HUES48 (cell line): ENCODE data around the gene CENPT.

Experiments used
- H3K27ac ChIP-seq: one replicate; pipeline ENCODE4 v1.7.0; 2013; ENCODE audit warnings: low read depth, low read length, inconsistent platforms
- H3K27me3 ChIP-seq: 2 replicates; pipeline ENCODE4 v1.6.1; 2013; ENCODE audit warnings: mild to moderate bottlenecking, low read length; ENCODE audit not compliant: control insufficient read depth, insufficient read depth
- H3K36me3 ChIP-seq: 2 replicates; pipeline ENCODE4 v1.6.1; 2013; ENCODE audit warnings: low read length; ENCODE audit not compliant: control insufficient read depth, insufficient read depth
- H3K4me1 ChIP-seq: 2 replicates; pipeline ENCODE4 v1.6.1; 2013; ENCODE audit warnings: mild to moderate bottlenecking, low read length; ENCODE audit not compliant: control insufficient read depth, insufficient read depth
- H3K4me3 ChIP-seq: 2 replicates; pipeline ENCODE4 v1.5.1; 2013; ENCODE audit warnings: mild to moderate bottlenecking, low read depth, low read length
- H3K9ac ChIP-seq: 2 replicates; pipeline ENCODE4 v1.6.1; 2013; ENCODE audit warnings: mild to moderate bottlenecking, low read depth, low read length, moderate library complexity
- H3K9me3 ChIP-seq: 2 replicates; pipeline ENCODE4 v1.6.1; 2013; ENCODE audit warnings: low read length; ENCODE audit not compliant: control insufficient read depth, insufficient read depth

Gene CENPT

DNA sequence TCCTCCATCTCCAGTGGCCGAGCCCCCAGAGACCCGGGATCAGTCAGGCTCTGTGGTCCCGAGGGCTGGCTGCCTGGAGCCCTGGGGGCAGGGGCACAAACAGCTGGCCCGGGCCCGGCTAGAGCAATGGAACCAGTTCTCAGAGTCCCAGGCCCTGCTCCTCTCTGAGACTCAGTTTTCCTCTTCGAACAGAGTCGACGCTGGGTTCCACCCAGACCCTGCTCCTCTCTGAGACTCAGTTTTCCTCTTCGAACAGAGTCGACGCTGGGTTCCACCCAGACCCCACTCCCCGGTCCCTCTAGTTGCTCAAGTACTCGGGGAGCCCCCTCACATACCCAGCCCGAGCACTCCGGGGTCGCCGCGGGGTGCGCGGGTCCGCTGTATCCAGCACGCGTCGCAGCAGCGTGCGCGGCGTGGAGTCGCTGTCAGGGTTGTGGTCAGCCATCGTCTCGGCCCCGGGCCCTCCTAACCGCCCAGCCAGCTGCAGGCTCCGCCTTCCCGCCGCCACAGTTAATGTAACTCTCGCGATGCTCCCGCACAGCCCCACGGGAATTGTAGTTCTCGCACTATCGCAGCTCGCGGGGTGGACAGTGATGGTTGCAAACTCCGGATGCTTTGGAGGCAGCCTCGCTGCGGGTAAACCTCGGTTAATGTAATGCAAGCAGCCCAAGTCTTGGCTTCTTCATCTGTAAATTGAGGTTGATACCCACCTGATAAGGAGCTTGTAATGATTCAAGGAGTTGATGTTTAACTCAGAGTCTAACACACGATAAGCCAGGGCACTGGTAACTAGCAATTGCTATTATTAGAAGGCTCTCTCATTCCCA, 13.9 kb downstream of the CENPT start:
- H3K27ac ChIP-seq: no peak overlapping the region
- H3K36me3 ChIP-seq: peaks cover 37% of the 10 kb centered on the region
- no peaks in the 10 kb centered on the region for H3K9me3 ChIP-seq
- H3K4me1 ChIP-seq: peaks cover 3% of the 10 kb centered on the region; the same call in 1 of the 2 replicates
- H3K4me3 ChIP-seq: peak overlapping the region; percentile 78
- no peaks in the 10 kb centered on the region for H3K27me3 ChIP-seq
- H3K9ac ChIP-seq: peak overlapping the region; percentile 56

DNA sequence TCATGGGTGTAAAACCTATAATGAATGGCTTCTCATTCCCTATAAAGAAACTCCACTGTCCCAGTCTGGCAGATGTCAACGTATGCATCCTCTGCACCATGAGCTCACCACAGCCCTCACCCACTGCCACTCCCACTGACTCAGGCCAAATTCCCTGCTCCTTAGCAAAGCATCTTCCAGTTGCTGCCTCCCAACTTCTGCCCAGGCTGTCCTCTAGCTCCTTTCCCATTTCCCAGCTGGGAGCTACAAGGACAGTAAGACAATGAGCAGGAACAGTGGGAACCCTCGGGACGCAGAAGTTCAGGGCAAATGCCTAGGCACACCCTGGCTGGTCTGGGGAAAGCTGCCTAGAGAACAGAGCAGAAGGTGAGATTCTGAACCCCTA, 14.5 kb downstream of the CENPT start:
- Histone ChIP-seq H3K4me3 (peak overlapping the region; percentile 78), H3K9ac (peak overlapping the region; percentile 56), H3K27me3 (no peaks in the 10 kb centered on the region), H3K36me3 (peaks cover 43% of the 10 kb centered on the region), H3K4me1 (peaks cover 3% of the 10 kb centered on the region; the same call in 1 of the 2 replicates), H3K27ac (no peak overlapping the region), H3K9me3 (no peaks in the 10 kb centered on the region)

DNA sequence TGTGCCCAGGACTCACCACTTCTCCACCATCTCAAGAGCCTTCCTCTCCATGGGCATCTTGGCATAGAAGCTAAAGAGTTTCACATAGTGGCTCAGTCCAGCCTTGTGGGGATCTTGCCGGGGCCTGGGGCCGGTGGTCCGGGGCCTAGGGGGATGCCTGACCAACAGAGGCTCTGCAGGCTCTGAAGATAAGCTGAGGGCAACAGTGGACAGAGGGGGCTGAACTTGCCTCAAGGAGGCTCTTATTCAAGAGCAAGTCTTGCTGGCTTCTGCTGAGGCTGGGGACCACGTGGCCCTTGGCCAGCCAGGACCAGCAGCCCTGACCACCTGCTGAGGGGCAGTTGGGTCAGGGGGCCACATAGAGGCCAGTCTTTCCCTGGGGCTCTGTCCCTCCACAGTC, 18.8 kb downstream of the CENPT start:
- H3K9me3 ChIP-seq: no peaks in the 10 kb centered on the region
- H3K4me3 ChIP-seq: no peak overlapping the region
- peaks cover 67% of the 10 kb centered on the region for H3K36me3 ChIP-seq
- H3K27me3 ChIP-seq: no peaks in the 10 kb centered on the region
- H3K9ac ChIP-seq: no peak overlapping the region
- H3K4me1 ChIP-seq: peaks cover 3% of the 10 kb centered on the region; the same call in 1 of the 2 replicates
- no peak overlapping the region for H3K27ac ChIP-seq

GRCh38 chr16:67825906-67826305, 21.6 kb downstream of the CENPT start:
- H3K4me1 ChIP-seq: no peaks in the 10 kb centered on the region
- H3K36me3 ChIP-seq: peaks cover 53% of the 10 kb centered on the region

DNA sequence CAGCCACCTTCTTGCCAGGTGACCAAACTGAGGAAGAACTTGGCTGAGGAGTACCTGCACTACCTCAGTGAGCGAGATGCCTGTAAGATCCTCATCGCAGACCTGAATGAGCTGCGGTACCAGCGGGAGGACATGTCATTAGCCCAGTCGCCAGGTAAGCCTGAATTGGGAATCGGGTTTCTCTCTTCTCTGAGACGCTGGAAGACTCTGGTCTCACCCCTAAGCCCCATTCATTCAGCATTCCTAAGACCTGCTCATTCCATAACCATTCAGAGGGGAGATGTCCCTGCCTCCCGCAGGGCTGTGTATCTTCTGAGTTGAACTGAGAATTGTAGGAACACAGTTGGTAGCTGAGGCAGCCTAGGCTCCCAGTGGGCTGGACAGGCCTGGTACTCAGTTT, 22.4 kb downstream of the CENPT start:
- Histone ChIP-seq H3K36me3 (peaks cover 45% of the 10 kb centered on the region), H3K27ac (no peak overlapping the region), H3K9ac (no peak overlapping the region), H3K27me3 (no peaks in the 10 kb centered on the region), H3K4me3 (no peak overlapping the region), H3K4me1 (no peaks in the 10 kb centered on the region), H3K9me3 (no peaks in the 10 kb centered on the region)

More at GRCh38 chr16:67825906-67826305, 21.6 kb downstream of the CENPT start:
- H3K4me3 ChIP-seq: no peak overlapping the region
- H3K27ac ChIP-seq: no peak overlapping the region
- no peaks in the 10 kb centered on the region for H3K27me3 ChIP-seq
- H3K9ac ChIP-seq: no peak overlapping the region
- no peaks in the 10 kb centered on the region for H3K9me3 ChIP-seq

GRCh38 chr16:67822511-67822910, 25.0 kb downstream of the CENPT start:
- Histone ChIP-seq H3K4me1 (no peaks in the 10 kb centered on the region), H3K4me3 (no peak overlapping the region)

DNA sequence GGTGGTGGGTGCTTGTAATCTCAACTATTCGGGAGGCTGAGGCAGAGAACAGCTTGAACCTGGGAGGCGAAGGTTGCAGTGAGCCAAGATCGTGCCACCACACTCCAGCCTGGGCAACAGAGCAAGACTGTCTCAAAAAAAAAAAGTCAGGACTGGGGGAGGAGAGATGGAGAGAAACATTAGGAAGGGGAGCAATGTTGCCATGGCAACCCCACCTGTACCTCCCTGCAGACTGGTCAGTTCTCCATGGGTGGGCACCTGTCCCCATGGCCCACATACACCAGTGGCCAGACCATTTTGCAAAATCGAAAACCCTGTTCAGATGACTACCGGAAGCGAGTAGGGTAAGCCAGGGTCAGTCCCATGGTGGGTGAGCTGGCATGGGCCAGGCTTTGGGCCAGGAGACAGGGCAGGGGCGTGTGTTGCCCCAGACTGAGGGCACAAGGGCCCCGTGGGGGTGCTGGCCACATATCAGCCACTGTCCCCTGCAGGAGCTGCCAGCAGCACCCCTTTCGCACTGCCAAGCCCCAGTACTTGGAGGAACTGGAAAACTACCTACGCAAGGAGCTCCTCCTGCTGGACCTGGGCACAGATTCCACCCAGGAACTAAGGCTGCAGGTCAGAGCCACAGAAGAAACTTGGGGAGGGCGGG, 26.8 kb downstream of the CENPT start:
- Histone ChIP-seq H3K9me3 (no peaks in the 10 kb centered on the region), H3K36me3 (peaks cover under 1% of the 10 kb centered on the region; the same call in 1 of the 2 replicates), H3K27me3 (no peaks in the 10 kb centered on the region), H3K9ac (no peak overlapping the region), H3K4me1 (no peaks in the 10 kb centered on the region), H3K27ac (no peak overlapping the region), H3K4me3 (no peak overlapping the region)

More at GRCh38 chr16:67822511-67822910, 25.0 kb downstream of the CENPT start:
- Histone ChIP-seq H3K9ac (no peak overlapping the region), H3K36me3 (peaks cover 19% of the 10 kb centered on the region), H3K27me3 (no peaks in the 10 kb centered on the region), H3K27ac (no peak overlapping the region), H3K9me3 (no peaks in the 10 kb centered on the region)

DNA sequence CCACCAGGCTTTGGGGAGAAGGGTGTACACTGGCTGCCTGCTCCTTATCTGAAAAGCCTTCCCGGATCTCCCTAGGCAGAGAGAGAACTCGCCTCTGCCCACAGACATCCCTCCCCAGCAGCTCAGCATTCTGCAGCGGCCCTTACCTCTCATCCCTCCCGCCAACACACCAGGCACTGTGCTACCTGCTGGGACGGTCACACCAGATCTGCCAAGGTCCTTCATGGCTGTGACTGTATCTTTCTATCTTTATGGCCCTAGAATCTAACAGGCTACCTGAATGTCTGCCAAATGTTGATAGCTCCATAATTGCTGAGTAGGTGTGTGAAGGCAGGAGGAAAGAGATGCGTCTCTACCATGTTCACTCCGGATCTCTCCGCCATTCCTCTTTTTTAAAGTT, 32.9 kb downstream of the CENPT start:
- Histone ChIP-seq H3K27me3 (no peaks in the 10 kb centered on the region), H3K9me3 (no peaks in the 10 kb centered on the region), H3K4me3 (no peak overlapping the region), H3K4me1 (no peaks in the 10 kb centered on the region), H3K36me3 (no peaks in the 10 kb centered on the region), H3K9ac (no peak overlapping the region), H3K27ac (no peak overlapping the region)

- Histone ChIP-seq H3K9ac (no peak overlapping the region), H3K4me1 (no peaks in the 10 kb centered on the region), H3K36me3 (no peaks in the 10 kb centered on the region), H3K4me3 (no peak overlapping the region), H3K27ac (no peak overlapping the region), H3K9me3 (no peaks in the 10 kb centered on the region), H3K27me3 (no peaks in the 10 kb centered on the region)
Observed at GRCh38 chr16:67811899-67812298, 35.6 kb downstream of the CENPT start.

GRCh38 chr16:67807148-67807682, 40.3 kb downstream of the CENPT start:
- Histone ChIP-seq H3K36me3 (peaks cover 12% of the 10 kb centered on the region), H3K9me3 (no peaks in the 10 kb centered on the region), H3K9ac (0 out of 2 replicates have a peak overlapping the region, but pooled peaks have one; percentile 58), H3K27ac (peak overlapping the region; percentile 88), H3K4me3 (peak overlapping the region; percentile 97), H3K4me1 (no peaks in the 10 kb centered on the region), H3K27me3 (no peaks in the 10 kb centered on the region)
